Hepatocyte (in vitro differentiated cells): ENCODE results near the gene OMD. TPM values are rescaled to one million over a fixed set of nuclear protein-coding genes. Genes with fewer than 3 reads are reported as not detected.

ENCODE experiments used
- DNase-seq: peaks from one replicate; pipeline ENCODE4 v3.0.0-alpha.2; 2016; ENCODE audit warnings: low spot score
- H2AFZ ChIP-seq: fragments of 200-600 bp; sonication (generic); 2 replicates; pipeline ENCODE4 v1.6.0; 2016; ENCODE audit warnings: antibody characterized with exemption, mild to moderate bottlenecking
- H3K27ac ChIP-seq: fragments of 200-600 bp; sonication (generic); 2 replicates; pipeline ENCODE4 v1.5.1; 2016; ENCODE audit warnings: mild to moderate bottlenecking
- H3K27me3 ChIP-seq: fragments of 200-600 bp; sonication (generic); 2 replicates; pipeline ENCODE4 v1.6.1; 2016
- H3K36me3 ChIP-seq: fragments of 200-600 bp; sonication (generic); replicated peaks from 2 replicates; pipeline ENCODE4 v1.5.1; 2016; ENCODE audit warnings: low read depth; ENCODE audit not compliant: insufficient read depth
- H3K4me1 ChIP-seq: fragments of 200-600 bp; sonication (generic); 2 replicates; pipeline ENCODE4 v1.5.1; 2016; ENCODE audit warnings: mild to moderate bottlenecking, moderate library complexity; ENCODE audit not compliant: insufficient read depth
- H3K4me2 ChIP-seq: fragments of 200-600 bp; sonication (generic); 2 replicates; pipeline ENCODE4 v1.6.0; 2016
- H3K4me3 ChIP-seq: fragments of 200-600 bp; sonication (generic); 2 replicates; pipeline ENCODE4 v1.5.1; 2016; ENCODE audit warnings: mild to moderate bottlenecking
- H3K79me2 ChIP-seq: fragments of 200-600 bp; sonication (generic); 2 replicates; pipeline ENCODE4 v1.6.0; 2017; ENCODE audit warnings: mild to moderate bottlenecking
- H3K9me2 ChIP-seq: fragments of 200-600 bp; sonication (generic); replicated peaks from 2 replicates; pipeline ENCODE4 v1.6.0; 2017; ENCODE audit warnings: mild to moderate bottlenecking; ENCODE audit not compliant: insufficient read depth
- H3K9me3 ChIP-seq: fragments of 200-600 bp; sonication (generic); 2 replicates; pipeline ENCODE4 v1.5.1; 2016; ENCODE audit warnings: low read depth, mild to moderate bottlenecking
- H4K20me1 ChIP-seq: fragments of 200-600 bp; sonication (generic); 2 replicates; pipeline ENCODE4 v1.6.0; 2016; ENCODE audit warnings: mild to moderate bottlenecking; ENCODE audit not compliant: insufficient read depth, poor library complexity, severe bottlenecking
- CTCF ChIP-seq: fragments of 200-600 bp; sonication (generic); IDR thresholded peaks from 2 replicates; pipeline ENCODE4 v1.5.1; 2016; ENCODE audit warnings: antibody characterized with exemption, mild to moderate bottlenecking; ENCODE audit not compliant: poor library complexity
- EZH2 ChIP-seq: fragments of 200-600 bp; sonication (generic); IDR thresholded peaks from 2 replicates; pipeline ENCODE4 v1.6.1; 2016; ENCODE audit warnings: antibody characterized with exemption, mild to moderate bottlenecking, borderline replicate concordance
- EZH2phosphoT487 ChIP-seq: fragments of 200-600 bp; sonication (generic); IDR thresholded peaks from one replicate; pipeline ENCODE4 v1.6.1; 2018; ENCODE audit warnings: antibody characterized with exemption, mild to moderate bottlenecking, low read depth, moderate library complexity; ENCODE audit not compliant: unreplicated experiment, severe bottlenecking
- WGBS: methylation state at CpG from one replicate; pipeline ENCODE4 v1.1.6; 2016; ENCODE audit warnings: low lambda C conversion rate; ENCODE audit errors: missing lambda C conversion rate; 5-methylcytosine and 5-hydroxymethylcytosine counted together
- polyA plus RNA-seq: library from polyadenylated mRNA; unstranded; fragments of >200 nt; fragmentation: Nextera tagmentation; extraction: Ambion mirVana; gene quantifications from 2 replicates; pipeline ENCODE4 v1.2.1, GENCODE V29; 2016
- total RNA-seq: library from RNA; depleted of rRNA; stranded (reverse); fragments of >200 nt; gene quantifications from 2 replicates; pipeline ENCODE4 v1.2.3, GENCODE V29; 2014

OMD gene
- total and polyA plus RNA-seq, 2 experiments from 2014 or later = 0.17 to 0.47 TPM

- Histone ChIP-seq H3K27ac (no peak overlapping the region), H3K4me3 (no peak overlapping the region), H3K79me2 (no peaks in the 10 kb centered on the region), H3K27me3 (no peaks in the 10 kb centered on the region), H3K36me3 (no peaks in the 10 kb centered on the region), H4K20me1 (no peaks in the 10 kb centered on the region), H3K9me3 (no peaks in the 10 kb centered on the region), H3K4me2 (no peak overlapping the region), H3K4me1 (no peaks in the 10 kb centered on the region), H2AFZ (no peak overlapping the region), H3K9me2 (no peaks in the 10 kb centered on the region)
- no peak for DNase-seq
- WGBS = 90% methylated on average over 5 of the region's 5 CpGs
- TF ChIP-seq EZH2 (no peak), EZH2phosphoT487 (no peak), CTCF (no peak)
Observed at GRCh38 chr9:92432972-92433548, 8.8 kb upstream of the OMD start.

GRCh38 chr9:92432350-92432749 lies 8.1 kb upstream of the OMD start:
- H3K79me2 ChIP-seq = no peaks in the 10 kb centered on the region

GRCh38 chr9:92429836-92430235 lies 5.6 kb upstream of the OMD start:
- 43% methylated on average over 2 of the region's 2 CpGs for WGBS
- H3K9me2 ChIP-seq = no peaks in the 10 kb centered on the region
- H3K4me2 ChIP-seq = no peak overlapping the region
- H4K20me1 ChIP-seq = no peaks in the 10 kb centered on the region
- no peaks in the 10 kb centered on the region for H3K27me3 ChIP-seq
- H2AFZ ChIP-seq = no peak overlapping the region
- TF ChIP-seq EZH2 (no peak), CTCF (no peak), EZH2phosphoT487 (no peak)
- no peaks in the 10 kb centered on the region for H3K79me2 ChIP-seq
- no peak overlapping the region for H3K27ac ChIP-seq
- no peaks in the 10 kb centered on the region for H3K36me3 ChIP-seq
- H3K4me3 ChIP-seq = no peak overlapping the region
- no peak for DNase-seq
- no peaks in the 10 kb centered on the region for H3K9me3 ChIP-seq
- H3K4me1 ChIP-seq = no peaks in the 10 kb centered on the region

More at GRCh38 chr9:92432350-92432749, 8.1 kb upstream of the OMD start:
- H3K27me3 ChIP-seq = no peaks in the 10 kb centered on the region
- no peak overlapping the region for H3K4me2 ChIP-seq
- TF ChIP-seq EZH2 (no peak), CTCF (no peak), EZH2phosphoT487 (no peak)
- DNase-seq = no peak
- H3K9me3 ChIP-seq = no peaks in the 10 kb centered on the region
- no peaks in the 10 kb centered on the region for H3K4me1 ChIP-seq
- H3K4me3 ChIP-seq = no peak overlapping the region
- 78% methylated on average over 5 of the region's 5 CpGs for WGBS
- H2AFZ ChIP-seq = no peak overlapping the region
- H3K36me3 ChIP-seq = no peaks in the 10 kb centered on the region
- no peaks in the 10 kb centered on the region for H4K20me1 ChIP-seq
- no peaks in the 10 kb centered on the region for H3K9me2 ChIP-seq
- H3K27ac ChIP-seq = no peak overlapping the region
